PC-3 (cell line): ENCODE results near the gene GATAD2B.

ENCODE experiments used
- CTCF ChIP-seq: fragments of 300-600 bp; sonication (generic); conservative IDR thresholded peaks from 2 replicates; pipeline ENCODE4 v1.5.1; 2017; ENCODE audit warnings: antibody characterized with exemption, low read depth, mild to moderate bottlenecking, low read length
- EZH2 ChIP-seq: fragments of 300-600 bp; sonication (generic); IDR thresholded peaks from one replicate; pipeline ENCODE4 v1.6.1; 2017; ENCODE audit warnings: antibody characterized with exemption, mild to moderate bottlenecking, low read length; ENCODE audit not compliant: unreplicated experiment

- TF ChIP-seq CTCF (no peak), EZH2 (no peak)
Measured at GRCh38 chr1:153798468-153798780, 124.3 kb downstream of the GATAD2B start.
